GM23338 (cell line): ENCODE measurements around the gene COL25A1. TPM values are rescaled to one million over a fixed set of nuclear protein-coding genes. Genes with fewer than 3 reads are reported as not detected.

Source experiments
- ATAC-seq: fragments of 200-7000 bp; cut with Tn5 transposase; 3 replicates; pipeline ENCODE4 v1.9.1; 2020
- DNase-seq: peaks from one replicate; pipeline ENCODE4 v3.0.0-alpha.2; 2015; ENCODE audit warnings: low spot score
- H2AFZ ChIP-seq: fragments of 200-600 bp; sonication (generic); 2 replicates; pipeline ENCODE4 v1.8.0; 2016; ENCODE audit warnings: antibody characterized with exemption, mild to moderate bottlenecking, moderate library complexity
- H3F3A ChIP-seq: fragments of 200-600 bp; sonication (generic); replicated peaks from 2 replicates; pipeline ENCODE4 v1.8.0; 2017; ENCODE audit warnings: antibody characterized with exemption, mixed run types, low read depth
- H3K27ac ChIP-seq: fragments of 200-600 bp; sonication (generic); 2 replicates; pipeline ENCODE4 v1.6.1; 2016; ENCODE audit warnings: low read depth
- H3K27me3 ChIP-seq: fragments of 200-600 bp; sonication (generic); 2 replicates; pipeline ENCODE4 v1.8.0; 2016; ENCODE audit warnings: mild to moderate bottlenecking, mixed run types, moderate library complexity; ENCODE audit not compliant: insufficient read depth
- H3K36me3 ChIP-seq: fragments of 200-600 bp; sonication (generic); 2 replicates; pipeline ENCODE4 v1.8.0; 2016; ENCODE audit warnings: mild to moderate bottlenecking; ENCODE audit not compliant: insufficient read depth
- H3K4me1 ChIP-seq: fragments of 200-600 bp; sonication (generic); 2 replicates; pipeline ENCODE4 v1.8.0; 2016; ENCODE audit warnings: mild to moderate bottlenecking, moderate library complexity; ENCODE audit not compliant: insufficient read depth
- H3K4me2 ChIP-seq: fragments of 200-600 bp; sonication (generic); 2 replicates; pipeline ENCODE4 v1.7.1; 2017; ENCODE audit warnings: mixed run types
- H3K4me3 ChIP-seq: fragments of 200-600 bp; sonication (generic); 2 replicates; pipeline ENCODE4 v1.6.1; 2016; ENCODE audit warnings: mixed run types
- H3K79me2 ChIP-seq: fragments of 200-600 bp; sonication (generic); replicated peaks from 2 replicates; pipeline ENCODE4 v1.8.0; 2017; ENCODE audit warnings: mild to moderate bottlenecking; ENCODE audit not compliant: insufficient read depth
- H3K9me2 ChIP-seq: fragments of 200-600 bp; sonication (generic); 2 replicates; pipeline ENCODE4 v1.8.0; 2017; ENCODE audit not compliant: insufficient read depth
- H4K20me1 ChIP-seq: fragments of 200-600 bp; sonication (generic); replicated peaks from 2 replicates; pipeline ENCODE4 v1.8.0; 2017; ENCODE audit warnings: mild to moderate bottlenecking; ENCODE audit not compliant: insufficient read depth
- H3K27ac Mint-ChIP-seq: 2 replicates; pipeline ENCODE4 v1.8.0; 2020; ENCODE audit warnings: inconsistent platforms, mild to moderate bottlenecking, moderate library complexity, mixed read lengths
- H3K27me3 Mint-ChIP-seq: 3 replicates; pipeline ENCODE4 v1.8.0; 2022; ENCODE audit warnings: low read depth, mild to moderate bottlenecking, moderate library complexity, mixed read lengths, inconsistent platforms; ENCODE audit not compliant: insufficient read depth, poor library complexity
- H3K36me3 Mint-ChIP-seq: 3 replicates; pipeline ENCODE4 v1.8.0; 2021; ENCODE audit warnings: low read depth, mild to moderate bottlenecking, inconsistent platforms, moderate library complexity, mixed read lengths
- H3K4me1 Mint-ChIP-seq: 3 replicates; pipeline ENCODE4 v1.8.0; 2020; ENCODE audit warnings: mild to moderate bottlenecking, inconsistent platforms, mixed read lengths
- H3K4me3 Mint-ChIP-seq: 3 replicates; pipeline ENCODE4 v1.8.0; 2021; ENCODE audit warnings: moderate library complexity, mild to moderate bottlenecking, inconsistent platforms, mixed read lengths
- H3K9me3 Mint-ChIP-seq: 3 replicates; pipeline ENCODE4 v1.8.0; 2020; ENCODE audit warnings: moderate library complexity, mild to moderate bottlenecking, inconsistent platforms, mixed read lengths
- CREB1 ChIP-seq: fragments of 250-450 bp; sonication (Bioruptor Pico); IDR thresholded peaks from 2 replicates; pipeline ENCODE4 v1.5.0; 2020; ENCODE audit warnings: low read depth, mild to moderate bottlenecking, moderate library complexity
- CTCF ChIP-seq, 2 experiments: fragments of 200-600 bp in 1 of 2; sonication (generic) in 1 of 2; conservative IDR thresholded peaks; 2 replicates each; pipeline versions ENCODE4 v1.5.1 to v1.6.1; 2016 to 2017; ENCODE audit warnings: antibody characterized with exemption in 2 of 2, low read depth in 2 of 2, mild to moderate bottlenecking in 2 of 2, moderate library complexity in 1 of 2
- ETS1 ChIP-seq: IDR thresholded peaks from 2 replicates; pipeline ENCODE4 v1.6.1; 2016; ENCODE audit warnings: antibody characterized with exemption
- EZH2 ChIP-seq: fragments of 200-600 bp; sonication (generic); IDR thresholded peaks from one replicate; pipeline ENCODE4 v1.8.0; 2017; ENCODE audit warnings: antibody characterized with exemption, mild to moderate bottlenecking, low read depth; ENCODE audit not compliant: unreplicated experiment
- EZH2phosphoT487 ChIP-seq: fragments of 200-600 bp; sonication (generic); IDR thresholded peaks from one replicate; pipeline ENCODE4 v1.8.1; 2018; ENCODE audit warnings: antibody characterized with exemption; ENCODE audit not compliant: unreplicated experiment
- JUNB ChIP-seq: IDR thresholded peaks from one replicate; pipeline ENCODE4 v1.6.1; 2016; ENCODE audit warnings: antibody characterized with exemption; ENCODE audit not compliant: unreplicated experiment
- NANOG ChIP-seq: IDR thresholded peaks from 2 replicates; pipeline ENCODE4 v1.6.1; 2016; ENCODE audit warnings: antibody characterized with exemption, borderline replicate concordance
- POLR2AphosphoS5 ChIP-seq: IDR thresholded peaks from 2 replicates; pipeline ENCODE4 v1.6.1; 2016; ENCODE audit warnings: antibody characterized with exemption, low read depth
- REST ChIP-seq: IDR thresholded peaks from one replicate; pipeline ENCODE4 v1.6.1; 2018; ENCODE audit warnings: antibody characterized with exemption; ENCODE audit not compliant: unreplicated experiment
- STAT1 ChIP-seq: IDR thresholded peaks from one replicate; pipeline ENCODE4 v1.6.1; 2016; ENCODE audit warnings: antibody characterized with exemption; ENCODE audit not compliant: unreplicated experiment
- ZNF114 ChIP-seq: fragments of 250-450 bp; sonication (Bioruptor Pico); IDR thresholded peaks from 2 replicates; pipeline ENCODE4 v1.5.0; 2020; ENCODE audit warnings: mild to moderate bottlenecking, moderate library complexity
- ZNF331 ChIP-seq: fragments of 250-450 bp; sonication (Bioruptor Pico); IDR thresholded peaks from 2 replicates; pipeline ENCODE4 v1.5.0; 2020; ENCODE audit warnings: low read depth, mild to moderate bottlenecking, moderate library complexity
- polyA plus RNA-seq: library from polyadenylated mRNA; unstranded; fragments of >200 nt; fragmentation: Nextera tagmentation; extraction: Ambion mirVana; gene quantifications from 2 replicates; pipeline ENCODE4 v1.2.1, GENCODE V29; 2016
- total RNA-seq: library from RNA; depleted of rRNA; stranded (reverse); fragments of >200 nt; shearing (Covaris generic); gene quantifications from 2 replicates; pipeline ENCODE4 v1.2.3, GENCODE V29; 2014
- TF ChIP-seq, protein P1 (sequence below): fragments of 250-450 bp; sonication (Bioruptor Pico); IDR thresholded peaks from 2 replicates; pipeline ENCODE4 v1.5.0; 2020; ENCODE audit warnings: mild to moderate bottlenecking, moderate library complexity

The COL25A1 gene
- total and polyA plus RNA-seq, 2 experiments from 2014 or later = 3.9 to 5.6 TPM

GRCh38 chr4:109113521-109113920 is 188.9 kb downstream of the COL25A1 start:
- Histone ChIP-seq H2AFZ (no peak overlapping the region), H3K4me3 (no peak overlapping the region), H3K4me2 (no peak overlapping the region), H3K27me3 (no peaks in the 10 kb centered on the region), H3F3A (no peaks in the 10 kb centered on the region), H3K27ac (no peak overlapping the region), H3K36me3 (no peaks in the 10 kb centered on the region), H3K4me1 (no peaks in the 10 kb centered on the region), H3K79me2 (no peaks in the 10 kb centered on the region), H4K20me1 (no peaks in the 10 kb centered on the region), H3K9me2 (no peaks in the 10 kb centered on the region; the same call in 1 of the 2 replicates)
- TF ChIP-seq EZH2 = no peak
- no peak for TF ChIP-seq JUNB
- TF ChIP-seq, protein P1, sequence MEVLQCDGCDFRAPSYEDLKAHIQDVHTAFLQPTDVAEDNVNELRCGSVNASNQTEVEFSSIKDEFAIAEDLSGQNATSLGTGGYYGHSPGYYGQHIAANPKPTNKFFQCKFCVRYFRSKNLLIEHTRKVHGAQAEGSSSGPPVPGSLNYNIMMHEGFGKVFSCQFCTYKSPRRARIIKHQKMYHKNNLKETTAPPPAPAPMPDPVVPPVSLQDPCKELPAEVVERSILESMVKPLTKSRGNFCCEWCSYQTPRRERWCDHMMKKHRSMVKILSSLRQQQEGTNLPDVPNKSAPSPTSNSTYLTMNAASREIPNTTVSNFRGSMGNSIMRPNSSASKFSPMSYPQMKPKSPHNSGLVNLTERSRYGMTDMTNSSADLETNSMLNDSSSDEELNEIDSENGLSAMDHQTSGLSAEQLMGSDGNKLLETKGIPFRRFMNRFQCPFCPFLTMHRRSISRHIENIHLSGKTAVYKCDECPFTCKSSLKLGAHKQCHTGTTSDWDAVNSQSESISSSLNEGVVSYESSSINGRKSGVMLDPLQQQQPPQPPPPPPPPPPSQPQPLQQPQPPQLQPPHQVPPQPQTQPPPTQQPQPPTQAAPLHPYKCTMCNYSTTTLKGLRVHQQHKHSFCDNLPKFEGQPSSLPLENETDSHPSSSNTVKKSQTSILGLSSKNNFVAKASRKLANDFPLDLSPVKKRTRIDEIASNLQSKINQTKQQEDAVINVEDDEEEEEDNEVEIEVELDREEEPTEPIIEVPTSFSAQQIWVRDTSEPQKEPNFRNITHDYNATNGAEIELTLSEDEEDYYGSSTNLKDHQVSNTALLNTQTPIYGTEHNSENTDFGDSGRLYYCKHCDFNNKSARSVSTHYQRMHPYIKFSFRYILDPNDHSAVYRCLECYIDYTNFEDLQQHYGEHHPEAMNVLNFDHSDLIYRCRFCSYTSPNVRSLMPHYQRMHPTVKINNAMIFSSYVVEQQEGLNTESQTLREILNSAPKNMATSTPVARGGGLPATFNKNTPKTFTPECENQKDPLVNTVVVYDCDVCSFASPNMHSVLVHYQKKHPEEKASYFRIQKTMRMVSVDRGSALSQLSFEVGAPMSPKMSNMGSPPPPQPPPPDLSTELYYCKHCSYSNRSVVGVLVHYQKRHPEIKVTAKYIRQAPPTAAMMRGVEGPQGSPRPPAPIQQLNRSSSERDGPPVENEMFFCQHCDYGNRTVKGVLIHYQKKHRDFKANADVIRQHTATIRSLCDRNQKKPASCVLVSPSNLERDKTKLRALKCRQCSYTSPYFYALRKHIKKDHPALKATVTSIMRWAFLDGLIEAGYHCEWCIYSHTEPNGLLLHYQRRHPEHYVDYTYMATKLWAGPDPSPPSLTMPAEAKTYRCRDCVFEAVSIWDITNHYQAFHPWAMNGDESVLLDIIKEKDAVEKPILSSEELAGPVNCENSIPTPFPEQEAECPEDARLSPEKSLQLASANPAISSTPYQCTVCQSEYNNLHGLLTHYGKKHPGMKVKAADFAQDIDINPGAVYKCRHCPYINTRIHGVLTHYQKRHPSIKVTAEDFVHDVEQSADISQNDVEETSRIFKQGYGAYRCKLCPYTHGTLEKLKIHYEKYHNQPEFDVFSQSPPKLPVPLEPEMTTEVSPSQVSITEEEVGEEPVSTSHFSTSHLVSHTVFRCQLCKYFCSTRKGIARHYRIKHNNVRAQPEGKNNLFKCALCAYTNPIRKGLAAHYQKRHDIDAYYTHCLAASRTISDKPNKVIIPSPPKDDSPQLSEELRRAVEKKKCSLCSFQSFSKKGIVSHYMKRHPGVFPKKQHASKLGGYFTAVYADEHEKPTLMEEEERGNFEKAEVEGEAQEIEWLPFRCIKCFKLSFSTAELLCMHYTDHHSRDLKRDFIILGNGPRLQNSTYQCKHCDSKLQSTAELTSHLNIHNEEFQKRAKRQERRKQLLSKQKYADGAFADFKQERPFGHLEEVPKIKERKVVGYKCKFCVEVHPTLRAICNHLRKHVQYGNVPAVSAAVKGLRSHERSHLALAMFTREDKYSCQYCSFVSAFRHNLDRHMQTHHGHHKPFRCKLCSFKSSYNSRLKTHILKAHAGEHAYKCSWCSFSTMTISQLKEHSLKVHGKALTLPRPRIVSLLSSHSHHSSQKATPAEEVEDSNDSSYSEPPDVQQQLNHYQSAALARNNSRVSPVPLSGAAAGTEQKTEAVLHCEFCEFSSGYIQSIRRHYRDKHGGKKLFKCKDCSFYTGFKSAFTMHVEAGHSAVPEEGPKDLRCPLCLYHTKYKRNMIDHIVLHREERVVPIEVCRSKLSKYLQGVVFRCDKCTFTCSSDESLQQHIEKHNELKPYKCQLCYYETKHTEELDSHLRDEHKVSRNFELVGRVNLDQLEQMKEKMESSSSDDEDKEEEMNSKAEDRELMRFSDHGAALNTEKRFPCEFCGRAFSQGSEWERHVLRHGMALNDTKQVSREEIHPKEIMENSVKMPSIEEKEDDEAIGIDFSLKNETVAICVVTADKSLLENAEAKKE = no peak
- no peak for TF ChIP-seq ZNF114 (CRISPR knock-in tag)
- TF ChIP-seq ZNF331 (CRISPR knock-in tag) = no peak
- no peak for TF ChIP-seq REST
- TF ChIP-seq NANOG = no peak
- TF ChIP-seq ETS1 = no peak
- no peak for TF ChIP-seq POLR2AphosphoS5
- no peak for TF ChIP-seq STAT1
- TF ChIP-seq EZH2phosphoT487 = no peak
- no peak for TF ChIP-seq CTCF (conservative IDR thresholded peaks at IDR 0.05; ENCODE audit: low read depth in 2 of 2)
- no peak for TF ChIP-seq CREB1 (CRISPR knock-in tag)
- no peaks in the 10 kb centered on the region for H3K27me3 Mint-ChIP-seq
- ATAC-seq (no peak), DNase-seq (no peak)
- H3K4me3 Mint-ChIP-seq = no peak overlapping the region
- H3K4me1 Mint-ChIP-seq = no peaks in the 10 kb centered on the region; the same call in 2 of the 3 replicates
- no peak overlapping the region for H3K27ac Mint-ChIP-seq
- no peaks in the 10 kb centered on the region for H3K9me3 Mint-ChIP-seq
- no peaks in the 10 kb centered on the region for H3K36me3 Mint-ChIP-seq
